Activated CD8-positive, alpha-beta T cell treated with anti-CD3 and anti-CD28 coated beads for 36 hours (primary cell): ENCODE data around the gene MITF. TPM values are rescaled to one million over a fixed set of nuclear protein-coding genes. Genes with fewer than 3 reads are reported as not detected.

Source experiments
- ATAC-seq: fragments of 200-7000 bp; cut with Tn5 transposase; one replicate; pipeline ENCODE4 v1.10.0; 2021; ENCODE audit warnings: mild to moderate bottlenecking, moderate library complexity
- CTCF ChIA-PET: fragments of 350-600 bp; sonication (Branson Sonifier 250); formaldehyde crosslinking; loops from one replicate; lab custom pipeline; 2021; ENCODE audit warnings: antibody characterized with exemption; lab: Charles Lee
- POLR2A ChIA-PET: fragments of 350-600 bp; sonication (Branson Sonifier 250); formaldehyde crosslinking; loops from one replicate; lab custom pipeline; 2021; ENCODE audit warnings: antibody characterized with exemption; lab: Charles Lee
- DNase-seq: peaks from one replicate; pipeline ENCODE4 v3.0.0-alpha.2; 2020
- H3K27ac Mint-ChIP-seq: one replicate; pipeline ENCODE4 v1.8.0; 2021; ENCODE audit warnings: mild to moderate bottlenecking, mixed read lengths
- H3K27me3 Mint-ChIP-seq: one replicate; pipeline ENCODE4 v1.8.0; 2021; ENCODE audit warnings: mixed read lengths
- H3K36me3 Mint-ChIP-seq: one replicate; pipeline ENCODE4 v1.8.0; 2021; ENCODE audit warnings: low read depth, mixed read lengths
- H3K4me1 Mint-ChIP-seq: one replicate; pipeline ENCODE4 v1.8.0; 2021; ENCODE audit warnings: low read depth, mixed read lengths
- H3K4me3 Mint-ChIP-seq: one replicate; pipeline ENCODE4 v1.8.0; 2021; ENCODE audit warnings: mild to moderate bottlenecking, moderate library complexity, mixed read lengths
- H3K9me3 Mint-ChIP-seq: one replicate; pipeline ENCODE4 v1.8.0; 2021; ENCODE audit warnings: mixed read lengths
- intact Hi-C: fragments of 100-400 bp; cut with micrococcal nuclease; formaldehyde crosslinking; loops from one replicate; pipeline ENCODE4 v1.10.0; 2022
- total RNA-seq, 2 experiments: library from RNA; stranded (reverse); gene quantifications; one replicate each; pipeline ENCODE4 v1.2.3, GENCODE V29; 2021
- TF ChIP-seq, protein P1 (sequence below): fragments of 200-600 bp; IDR thresholded peaks from one replicate; pipeline ENCODE4 v1.8.0; 2022; ENCODE audit warnings: antibody characterized with exemption, mild to moderate bottlenecking

MITF gene
- total RNA-seq, 2 experiments from 2014 or later: not detected

DNA sequence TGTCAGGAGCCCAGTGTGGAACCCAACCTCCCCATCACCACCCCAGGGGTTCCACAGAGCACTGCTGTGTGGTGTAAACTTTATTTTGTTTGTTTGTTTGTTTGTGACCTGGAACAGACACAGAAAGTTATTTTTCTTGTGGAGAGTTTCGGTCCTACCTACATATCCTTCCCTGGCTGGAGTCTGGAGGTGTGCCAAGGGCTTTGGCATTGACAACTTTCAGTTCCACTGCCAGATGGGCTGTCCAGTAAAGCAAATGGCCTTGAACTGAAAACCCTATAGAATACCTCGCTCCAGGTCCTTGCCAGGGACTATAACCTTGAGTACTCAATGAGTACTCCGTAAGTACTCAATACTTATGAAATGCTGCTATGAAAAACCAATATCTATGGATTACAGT, 103.5 kb downstream of the MITF start:
- intact Hi-C loops: no loop called here
- Mint-ChIP-seq H3K9me3 (no peaks in the 10 kb centered on the region), H3K36me3 (no peaks in the 10 kb centered on the region), H3K4me3 (no peak overlapping the region), H3K27me3 (no peaks in the 10 kb centered on the region), H3K4me1 (no peaks in the 10 kb centered on the region), H3K27ac (no peak overlapping the region)
- POLR2A ChIA-PET: no interaction called here
- CTCF ChIA-PET: no interaction called here
- TF ChIP-seq, protein P1, sequence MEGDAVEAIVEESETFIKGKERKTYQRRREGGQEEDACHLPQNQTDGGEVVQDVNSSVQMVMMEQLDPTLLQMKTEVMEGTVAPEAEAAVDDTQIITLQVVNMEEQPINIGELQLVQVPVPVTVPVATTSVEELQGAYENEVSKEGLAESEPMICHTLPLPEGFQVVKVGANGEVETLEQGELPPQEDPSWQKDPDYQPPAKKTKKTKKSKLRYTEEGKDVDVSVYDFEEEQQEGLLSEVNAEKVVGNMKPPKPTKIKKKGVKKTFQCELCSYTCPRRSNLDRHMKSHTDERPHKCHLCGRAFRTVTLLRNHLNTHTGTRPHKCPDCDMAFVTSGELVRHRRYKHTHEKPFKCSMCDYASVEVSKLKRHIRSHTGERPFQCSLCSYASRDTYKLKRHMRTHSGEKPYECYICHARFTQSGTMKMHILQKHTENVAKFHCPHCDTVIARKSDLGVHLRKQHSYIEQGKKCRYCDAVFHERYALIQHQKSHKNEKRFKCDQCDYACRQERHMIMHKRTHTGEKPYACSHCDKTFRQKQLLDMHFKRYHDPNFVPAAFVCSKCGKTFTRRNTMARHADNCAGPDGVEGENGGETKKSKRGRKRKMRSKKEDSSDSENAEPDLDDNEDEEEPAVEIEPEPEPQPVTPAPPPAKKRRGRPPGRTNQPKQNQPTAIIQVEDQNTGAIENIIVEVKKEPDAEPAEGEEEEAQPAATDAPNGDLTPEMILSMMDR: no peak
- no peak for ATAC-seq
- DNase-seq: no peak

GRCh38 chr3:69844706-69845105, 105.4 kb downstream of the MITF start:
- H3K9me3 Mint-ChIP-seq: no peaks in the 10 kb centered on the region
- H3K36me3 Mint-ChIP-seq: no peaks in the 10 kb centered on the region
- H3K27me3 Mint-ChIP-seq: no peaks in the 10 kb centered on the region
- no peak overlapping the region for H3K4me3 Mint-ChIP-seq
- TF ChIP-seq, protein P1: no peak
- DNase-seq (no peak), ATAC-seq (no peak)
- CTCF ChIA-PET: no interaction called here
- intact Hi-C loops: no loop called here
- no peaks in the 10 kb centered on the region for H3K4me1 Mint-ChIP-seq
- POLR2A ChIA-PET: no interaction called here
- no peak overlapping the region for H3K27ac Mint-ChIP-seq

DNA sequence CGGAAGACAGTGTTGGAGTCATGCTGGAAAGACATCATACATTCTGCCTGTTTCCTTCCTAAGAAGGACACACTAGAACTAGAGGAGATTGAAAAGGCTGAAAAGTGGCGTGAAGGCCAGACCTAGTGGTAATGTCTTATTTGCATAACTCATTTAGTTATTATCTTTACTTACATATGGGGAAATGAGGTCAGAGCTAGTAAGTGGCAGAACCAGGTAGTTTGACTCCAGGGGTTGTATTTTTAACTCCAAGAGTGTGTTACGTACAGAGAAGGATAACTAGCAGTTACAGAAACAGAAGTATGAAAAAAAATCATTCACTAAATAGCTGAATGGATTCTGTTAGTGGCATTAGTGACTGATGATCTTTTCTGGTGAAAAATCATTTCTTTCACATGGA, 108.0 kb downstream of the MITF start:
- no peaks in the 10 kb centered on the region for H3K4me1 Mint-ChIP-seq
- DNase-seq (no peak), ATAC-seq (no peak)
- CTCF ChIA-PET: interaction anchor here (0.9 kb wide), 1 partner anchor 19 kb away, joined by 4 read pairs; no protein-coding TSS in a partner anchor
- H3K9me3 Mint-ChIP-seq: no peaks in the 10 kb centered on the region
- TF ChIP-seq, protein P1: no peak
- no peaks in the 10 kb centered on the region for H3K36me3 Mint-ChIP-seq
- H3K27me3 Mint-ChIP-seq: no peaks in the 10 kb centered on the region
- intact Hi-C loops: no loop called here
- no peak overlapping the region for H3K27ac Mint-ChIP-seq
- no peak overlapping the region for H3K4me3 Mint-ChIP-seq
- POLR2A ChIA-PET: no interaction called here

DNA sequence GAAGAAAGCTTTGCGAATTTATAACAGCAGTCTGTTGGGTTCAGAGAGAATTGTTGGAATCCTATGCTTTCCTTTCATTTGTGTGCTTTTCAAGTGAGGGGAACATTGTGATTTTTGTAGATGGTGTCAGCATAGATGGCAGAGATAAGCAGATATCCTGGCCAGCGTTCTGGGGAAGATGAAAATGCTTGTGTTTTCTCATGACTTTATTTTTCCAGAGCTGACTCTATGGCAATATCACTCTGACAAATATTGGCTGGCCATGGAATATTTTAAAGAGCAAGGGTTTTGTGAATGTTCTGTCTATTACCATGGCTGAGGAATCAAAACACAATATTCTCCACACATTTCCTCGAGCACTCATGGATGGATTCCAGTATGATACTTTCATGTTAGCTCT, 108.8 kb downstream of the MITF start:
- POLR2A ChIA-PET: no interaction called here
- Mint-ChIP-seq H3K27me3 (no peaks in the 10 kb centered on the region), H3K9me3 (no peaks in the 10 kb centered on the region), H3K36me3 (no peaks in the 10 kb centered on the region), H3K4me1 (no peaks in the 10 kb centered on the region), H3K4me3 (no peak overlapping the region), H3K27ac (no peak overlapping the region)
- DNase-seq (no peak), ATAC-seq (no peak)
- intact Hi-C loops: no loop called here
- CTCF ChIA-PET: no interaction called here
- TF ChIP-seq, protein P1: no peak

GRCh38 chr3:69850849-69851248, 111.6 kb downstream of the MITF start:
- H3K4me3 Mint-ChIP-seq: no peak overlapping the region
- TF ChIP-seq, protein P1: no peak
- ATAC-seq (no peak), DNase-seq (no peak)
- H3K9me3 Mint-ChIP-seq: no peaks in the 10 kb centered on the region
- ChIA-PET CTCF (no interaction called here), POLR2A (interaction anchor here (0.7 kb wide), 1 partner anchor 108 kb away, joined by 4 read pairs; no protein-coding TSS in a partner anchor)
- H3K4me1 Mint-ChIP-seq: no peaks in the 10 kb centered on the region
- no peaks in the 10 kb centered on the region for H3K36me3 Mint-ChIP-seq
- no peak overlapping the region for H3K27ac Mint-ChIP-seq
- H3K27me3 Mint-ChIP-seq: no peaks in the 10 kb centered on the region
- intact Hi-C loops: no loop called here
